Right atrium auricular region (tissue), 2 donors: ENCODE results near the gene THOC7. TPM values are rescaled to one million over a fixed set of nuclear protein-coding genes. Genes with fewer than 3 reads are reported as not detected.

Experiments
- DNase-seq: peaks from one replicate; pipeline ENCODE4 v3.0.0-alpha.2; 2019; ENCODE audit warnings: low spot score
- H3K27ac ChIP-seq, 2 donors: fragments of 200-600 bp; sonication (generic); 1 replicate in 1 of 2; 2 replicates in 1 of 2; pipeline ENCODE4 v1.5.1; 2016 to 2019
- H3K27me3 ChIP-seq, 2 donors: fragments of 200-600 bp; sonication (generic); one replicate each; pipeline versions ENCODE4 v1.5.1 to v1.6.0; 2017 to 2019
- H3K36me3 ChIP-seq: fragments of 200-600 bp; sonication (generic); one replicate; pipeline ENCODE4 v1.5.1; 2016
- H3K4me1 ChIP-seq, 2 donors: fragments of 200-600 bp; sonication (generic); one replicate each; pipeline versions ENCODE4 v1.5.1 to v1.6.0; 2017 to 2019
- H3K4me3 ChIP-seq, 2 donors: fragments of 200-600 bp; sonication (generic); 1 replicate in 1 of 2; 2 replicates in 1 of 2; pipeline ENCODE4 v1.5.1; 2017 to 2019; ENCODE audit warnings: mild to moderate bottlenecking in 1 of 2, moderate library complexity in 1 of 2
- H3K9me3 ChIP-seq, 2 donors: fragments of 200-600 bp; sonication (generic); one replicate each; pipeline ENCODE4 v1.5.1; 2019
- CTCF ChIP-seq, 2 donors: fragments of 200-600 bp; sonication (generic); IDR thresholded peaks; one replicate each; pipeline ENCODE4 v1.5.1; 2019; ENCODE audit warnings: antibody characterized with exemption in 2 of 2
- total RNA-seq, 2 donors: library from RNA; depleted of rRNA; stranded (reverse); fragments of >200 nt; gene quantifications; one replicate each; pipeline ENCODE4 v1.1.0, GENCODE V29; 2016

The THOC7 gene
- total RNA-seq, result 10 to 100 TPM; 55.1 to 63.6 TPM

GRCh38 chr3:63863150-63864007 is at the start of gene THOC7, which contains the start of gene ATXN7:
THOC7 (minus strand) TSS chr3:63863805; CDS start chr3:63863790, 15 bp downstream.
ATXN7 (plus strand) TSS chr3:63863867; CDS start chr3:63912599, 48,732 bp downstream.
- Histone ChIP-seq H3K4me1 (peaks cover 0 to 14% of the 10 kb centered on the region in 2 donors), H3K4me3 (peak within 1 kb of the TSS; percentile 97 to 99), H3K9me3 (no peaks in the 10 kb centered on the region), H3K27me3 (no peaks in the 10 kb centered on the region), H3K27ac (peak within 1 kb of the TSS; percentile 91 to 92), H3K36me3 (no peaks in the 10 kb centered on the region)
- TF ChIP-seq CTCF (IDR thresholded peaks at IDR 0.05), result no peak
- peak; percentile 66 for DNase-seq

- no peak for TF ChIP-seq CTCF (IDR thresholded peaks at IDR 0.05)
- peak overlapping the region; percentile 98 to 99 for H3K27ac ChIP-seq
- H3K4me3 ChIP-seq, result peak overlapping the region; percentile 87 to 89
- peaks cover 0 to 36% of the 10 kb centered on the region in 2 donors for H3K4me1 ChIP-seq
- H3K36me3 ChIP-seq, result peaks cover 16% of the 10 kb centered on the region
- DNase-seq, result peak; percentile 82
- no peaks in the 10 kb centered on the region for H3K27me3 ChIP-seq
- H3K9me3 ChIP-seq, result no peaks in the 10 kb centered on the region
Measured at GRCh38 chr3:63912768-63913588, 49.4 kb upstream of the THOC7 start.

GRCh38 chr3:63911873-63912767 is 48.5 kb upstream of the THOC7 start, which contains the start of gene SCAANT1:
SCAANT1 (minus strand) TSS chr3:63912383.
- no peaks in the 10 kb centered on the region for H3K27me3 ChIP-seq
- DNase-seq, result peak; percentile 92
- peak within 1 kb of the TSS; percentile 98 to 99 for H3K27ac ChIP-seq
- TF ChIP-seq CTCF (IDR thresholded peaks at IDR 0.05), result peak in 1 of 2 donors; percentile 32
- H3K36me3 ChIP-seq, result peaks cover 9% of the 10 kb centered on the region
- H3K9me3 ChIP-seq, result no peaks in the 10 kb centered on the region
- peak within 1 kb of the TSS; percentile 87 to 89 for H3K4me3 ChIP-seq
- H3K4me1 ChIP-seq, result peaks cover 0 to 36% of the 10 kb centered on the region in 2 donors

GRCh38 chr3:63911509-63911872 is 47.9 kb upstream of the THOC7 start:
- Histone ChIP-seq H3K4me3 (peak overlapping the region; percentile 87 to 89), H3K9me3 (no peaks in the 10 kb centered on the region), H3K4me1 (peaks cover 0 to 36% of the 10 kb centered on the region in 2 donors), H3K36me3 (peaks cover 6% of the 10 kb centered on the region), H3K27ac (peak overlapping the region; percentile 98 to 99), H3K27me3 (no peaks in the 10 kb centered on the region)
- no peak for TF ChIP-seq CTCF (IDR thresholded peaks at IDR 0.05)
- DNase-seq, result no peak

- DNase-seq, result no peak
- H3K36me3 ChIP-seq, result peaks cover under 1% of the 10 kb centered on the region
- H3K4me3 ChIP-seq, result peak overlapping the region in 1 of 2 donors; percentile 87
- H3K9me3 ChIP-seq, result no peaks in the 10 kb centered on the region
- peaks cover 0 to 36% of the 10 kb centered on the region in 2 donors for H3K4me1 ChIP-seq
- peak overlapping the region in 1 of 2 donors; percentile 99 for H3K27ac ChIP-seq
- H3K27me3 ChIP-seq, result no peaks in the 10 kb centered on the region
- TF ChIP-seq CTCF (IDR thresholded peaks at IDR 0.05), result no peak
Measured at GRCh38 chr3:63910891-63911290, 47.3 kb upstream of the THOC7 start.
